B cell (primary cell): Measurements from ENCODE around the gene MORN1. TPM values are rescaled to one million over a fixed set of nuclear protein-coding genes. Genes with fewer than 3 reads are reported as not detected.

Source experiments
- ATAC-seq: fragments of 200-7000 bp; cut with Tn5 transposase; one replicate; pipeline ENCODE4 v1.10.0; 2021; ENCODE audit warnings: low read depth, mild to moderate bottlenecking, moderate number of reproducible peaks, moderate library complexity
- CTCF ChIA-PET: fragments of 350-600 bp; sonication (Branson Sonifier 250); formaldehyde crosslinking; loops from one replicate; lab custom pipeline; 2021; ENCODE audit warnings: antibody characterized with exemption, inconsistent platforms; lab: Charles Lee
- POLR2A ChIA-PET: fragments of 350-600 bp; sonication (Branson Sonifier 250); formaldehyde crosslinking; loops from one replicate; lab custom pipeline; 2021; ENCODE audit warnings: antibody characterized with exemption; lab: Charles Lee
- DNase-seq: peaks from one replicate; pipeline ENCODE4 v3.0.0; 2013
- H2AFZ ChIP-seq: 2 replicates; pipeline ENCODE4 v1.6.1; 2012; ENCODE audit warnings: mild to moderate bottlenecking, low read depth, low read length; ENCODE audit not compliant: insufficient read depth, poor library complexity, severe bottlenecking
- H3K27ac ChIP-seq, 2 donors: 1 replicate in 1 of 2; 2 replicates in 1 of 2; pipeline ENCODE4 v1.5.1; 2012 to 2013; ENCODE audit warnings: low read length in 2 of 2, mild to moderate bottlenecking in 2 of 2, moderate library complexity in 1 of 2
- H3K27me3 ChIP-seq, 4 experiments: fragments of 200-600 bp in 1 of 4; sonication (generic) in 1 of 4; replicated peaks in 1 of 4; 1 replicate in 2 of 4; 2 replicates in 2 of 4; pipeline versions ENCODE4 v1.6.1 to v1.7.0; 2013 to 2016; ENCODE audit warnings: low read length in 3 of 4, mild to moderate bottlenecking in 2 of 4, mixed read lengths in 1 of 4, moderate library complexity in 1 of 4; ENCODE audit not compliant: insufficient read depth in 4 of 4, control insufficient read depth in 3 of 4; ENCODE audit errors: control extremely low read depth in 1 of 4
- H3K36me3 ChIP-seq, 2 experiments: replicated peaks in 1 of 2; 1 replicate in 1 of 2; 2 replicates in 1 of 2; pipeline versions ENCODE4 v1.6.1 to v1.7.1; 2013; ENCODE audit warnings: low read length in 1 of 2; ENCODE audit not compliant: insufficient read depth in 2 of 2, control insufficient read depth in 1 of 2; ENCODE audit errors: control extremely low read depth in 1 of 2, extremely low read depth in 1 of 2
- H3K4me1 ChIP-seq, 2 donors: fragments of 200-600 bp in 1 of 2; sonication (generic) in 1 of 2; 1 replicate in 1 of 2; 2 replicates in 1 of 2; pipeline versions ENCODE4 v1.5.1 to v1.6.1; 2013 to 2017; ENCODE audit warnings: low read length in 2 of 2; ENCODE audit not compliant: control insufficient read depth in 2 of 2, insufficient read depth in 2 of 2
- H3K4me2 ChIP-seq: replicated peaks from 2 replicates; pipeline ENCODE3; 2012; ENCODE audit warnings: mild to moderate bottlenecking, low read depth, low read length; ENCODE audit not compliant: poor library complexity, severe bottlenecking
- H3K4me3 ChIP-seq, 5 experiments: fragments of 200-600 bp in 1 of 5; sonication (generic) in 1 of 5; 1 replicate in 3 of 5; 2 replicates in 2 of 5; pipeline versions ENCODE4 v1.5.1 to v1.7.0; 2011 to 2016; ENCODE audit warnings: low read length in 4 of 5, mild to moderate bottlenecking in 4 of 5, low read depth in 2 of 5, control low read depth in 1 of 5, moderate library complexity in 1 of 5; ENCODE audit not compliant: insufficient read depth in 1 of 5; ENCODE audit errors: control extremely low read depth in 1 of 5, extremely low read depth in 1 of 5
- H3K79me2 ChIP-seq: fragments of 200-600 bp; sonication (generic); one replicate; pipeline ENCODE4 v1.6.0; 2016; ENCODE audit warnings: low read length; ENCODE audit not compliant: control insufficient read depth, insufficient read depth
- H3K9ac ChIP-seq: fragments of 200-600 bp; sonication (generic); 2 replicates; pipeline ENCODE4 v1.6.1; 2017; ENCODE audit warnings: mild to moderate bottlenecking, low read length, moderate library complexity
- H3K9me3 ChIP-seq, 3 donors: one replicate each; pipeline versions ENCODE4 v1.6.1 to v1.7.1; 2013; ENCODE audit warnings: low read length in 2 of 3; ENCODE audit not compliant: control insufficient read depth in 2 of 3, insufficient read depth in 1 of 3; ENCODE audit errors: control extremely low read depth in 1 of 3
- H4K20me1 ChIP-seq: 2 replicates; pipeline ENCODE4 v1.6.0; 2012; ENCODE audit warnings: mild to moderate bottlenecking, low read length; ENCODE audit not compliant: insufficient read depth, control insufficient read depth, poor library complexity, severe bottlenecking
- H3K27ac Mint-ChIP-seq: one replicate; pipeline ENCODE4 v1.8.0; 2021; ENCODE audit warnings: mixed read lengths
- H3K27me3 Mint-ChIP-seq: one replicate; pipeline ENCODE4 v1.8.0; 2021; ENCODE audit warnings: mixed read lengths
- H3K4me1 Mint-ChIP-seq: one replicate; pipeline ENCODE4 v1.8.0; 2021; ENCODE audit warnings: mixed read lengths
- H3K4me3 Mint-ChIP-seq: one replicate; pipeline ENCODE4 v1.8.0; 2021; ENCODE audit warnings: mixed read lengths
- H3K9me3 Mint-ChIP-seq: one replicate; pipeline ENCODE4 v1.8.0; 2022; ENCODE audit warnings: mixed read lengths; ENCODE audit not compliant: insufficient read depth
- CTCF ChIP-seq: fragments of 200-600 bp; IDR thresholded peaks from one replicate; pipeline ENCODE4 v1.8.0; 2022; ENCODE audit warnings: antibody characterized with exemption, mild to moderate bottlenecking
- EZH2 ChIP-seq: IDR thresholded peaks from 2 replicates; pipeline ENCODE4 v1.6.1; 2012; ENCODE audit warnings: borderline replicate concordance, low read depth, mild to moderate bottlenecking, moderate library complexity, low read length; ENCODE audit not compliant: insufficient read depth, poor library complexity, severe bottlenecking
- WGBS: methylation state at CpG from one replicate; pipeline ENCODE4 v1.1.5; 2013; ENCODE audit warnings: missing lambda C conversion rate; ENCODE audit not compliant: insufficient coverage; 5-methylcytosine and 5-hydroxymethylcytosine counted together
- intact Hi-C: fragments of 100-400 bp; cut with micrococcal nuclease; formaldehyde crosslinking; loops from one replicate; pipeline ENCODE4 v1.10.0; 2022
- polyA plus RNA-seq: library from polyadenylated mRNA; depleted of rRNA; stranded (reverse); fragments of >200 nt; gene quantifications from 2 replicates; pipeline ENCODE4 v1.2.3, GENCODE V29; 2012
- total RNA-seq, 2 donors: library from RNA; stranded (reverse); fragments of 120-200 nt in 1 of 2; gene quantifications; 1 replicate in 1 of 2; 2 replicates in 1 of 2; pipeline versions ENCODE4 v1.2.3 to v1.2.4, GENCODE V29; 2013 to 2022

The MORN1 gene
- total and polyA plus RNA-seq, 2 donors (not counting 1 experiment from before 2014, with no cell fraction given), result 10.2 to 32.6 TPM

- Histone ChIP-seq H3K9me3 (no peaks in the 10 kb centered on the region), H4K20me1 (peaks cover 100% of the 10 kb centered on the region), H3K9ac (no peak overlapping the region), H3K27ac (no peak overlapping the region), H3K4me2 (peak overlapping the region; percentile 52), H3K79me2 (peaks cover 100% of the 10 kb centered on the region), H3K36me3 (peaks cover 0 to 9% of the 10 kb centered on the region in 2 experiments), H3K4me3 (no peak overlapping the region), H2AFZ (no peak overlapping the region), H3K4me1 (peaks cover 36 to 55% of the 10 kb centered on the region in 2 donors), H3K27me3 (no peaks in the 10 kb centered on the region)
- no peaks in the 10 kb centered on the region for H3K9me3 Mint-ChIP-seq
- 95% methylated on average over 23 of the region's 29 CpGs for WGBS
- DNase-seq (no peak), ATAC-seq (no peak)
- TF ChIP-seq CTCF (no peak), EZH2 (no peak)
- no peak overlapping the region for H3K27ac Mint-ChIP-seq
- H3K4me3 Mint-ChIP-seq, result no peak overlapping the region
- H3K27me3 Mint-ChIP-seq, result no peaks in the 10 kb centered on the region
- intact Hi-C loops, result no loop called here
- ChIA-PET CTCF (no interaction called here), POLR2A (no interaction called here)
- peaks cover 64% of the 10 kb centered on the region for H3K4me1 Mint-ChIP-seq
Measured at GRCh38 chr1:2273401-2274090, 117.8 kb downstream of the MORN1 start.

GRCh38 chr1:2272686-2273400 is 118.5 kb downstream of the MORN1 start:
- peaks cover 61% of the 10 kb centered on the region for H3K4me1 Mint-ChIP-seq
- no peak for TF ChIP-seq EZH2
- no peak for TF ChIP-seq CTCF

More at GRCh38 chr1:2272686-2273400, 118.5 kb downstream of the MORN1 start:
- H2AFZ ChIP-seq, result no peak overlapping the region
- no peaks in the 10 kb centered on the region for H3K27me3 ChIP-seq
- Mint-ChIP-seq H3K27ac (no peak overlapping the region), H3K9me3 (no peaks in the 10 kb centered on the region), H3K27me3 (no peaks in the 10 kb centered on the region), H3K4me3 (no peak overlapping the region)
- no peak overlapping the region for H3K4me2 ChIP-seq
- H3K9me3 ChIP-seq, result no peaks in the 10 kb centered on the region
- intact Hi-C loops, result no loop called here
- ChIA-PET CTCF (interaction anchor here (0.6 kb wide), 1 partner anchor 10 kb away, joined by 3 read pairs; no protein-coding TSS in a partner anchor), POLR2A (no interaction called here)
- no peak overlapping the region for H3K9ac ChIP-seq
- WGBS, result 90% methylated on average over 18 of the region's 28 CpGs
- H3K4me1 ChIP-seq, result peaks cover 29 to 52% of the 10 kb centered on the region in 2 donors
- H3K27ac ChIP-seq, result no peak overlapping the region
- DNase-seq (no peak), ATAC-seq (no peak)
- H3K36me3 ChIP-seq, result peaks cover 0 to 9% of the 10 kb centered on the region in 2 experiments
- no peak overlapping the region for H3K4me3 ChIP-seq
- peaks cover 100% of the 10 kb centered on the region for H4K20me1 ChIP-seq
- peaks cover 100% of the 10 kb centered on the region for H3K79me2 ChIP-seq
